ENCODE data around the gene CHML. TPM values are rescaled to one million over a fixed set of nuclear protein-coding genes. Genes with fewer than 3 reads are reported as not detected.

CHML gene
- total RNA-seq, 1 experiment from 2014 or later = 19.3 TPM

DNA sequence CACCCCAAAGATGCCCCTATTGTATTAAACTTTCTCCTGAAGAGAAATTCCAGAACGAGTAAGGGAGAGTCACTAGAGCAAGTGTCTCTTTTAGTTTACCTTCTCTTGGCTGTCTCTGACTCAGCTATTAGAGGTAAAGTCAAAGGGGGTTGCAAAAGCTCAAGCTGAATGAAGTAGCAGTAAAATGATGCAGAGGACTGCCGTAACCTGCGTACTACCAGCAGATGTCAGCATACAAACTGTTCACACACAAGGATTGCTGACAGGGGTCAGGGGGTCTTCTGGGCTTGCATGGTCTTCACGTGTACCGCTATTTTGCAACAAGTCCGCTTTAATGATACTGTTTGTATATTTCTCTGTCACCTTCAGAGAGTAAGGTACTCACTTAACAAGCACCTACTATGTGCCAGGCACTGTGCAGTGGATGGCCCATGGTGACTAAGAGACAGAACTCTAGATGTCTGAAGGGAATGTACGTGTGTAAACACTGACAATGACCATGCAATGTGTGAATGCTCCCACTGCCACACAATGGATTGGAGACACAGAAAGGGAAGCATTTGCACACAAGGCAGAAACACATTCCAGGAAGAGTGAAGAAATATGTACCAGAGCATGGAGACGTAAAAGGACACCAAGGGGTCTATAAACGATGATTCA, 34.9 kb downstream of the CHML start:
- intact Hi-C loops (cut with micrococcal nuclease; ENCODE audit: unreplicated experiment) = no loop called here
- POLR2A ChIA-PET = no interaction called here
- ATAC-seq (no peak), DNase-seq (ENCODE audit: low read depth, low spot score) (no peak)
- TF ChIP-seq CTCF (IDR thresholded peaks at IDR 0.05) (peak; percentile 77), POLR2AphosphoS5 (IDR thresholded peaks at IDR 0.05; ENCODE audit: low read depth, low read length) (no peak)
- CTCF ChIA-PET = interaction anchor here (0.6 to 0.8 kb wide), 2 partner anchors 18 to 85 kb away, joined by 3 read pairs; partner anchors contain the start of gene FH
- no peaks in the 10 kb centered on the region for H3K27me3 ChIP-seq (ENCODE audit: control insufficient read depth, insufficient read depth, low read length)
- BruUV-seq (replicated peaks) = no TSS peak
- peak overlapping the region; percentile 95 for H3K27ac ChIP-seq (ENCODE audit: low read length)
- no peak overlapping the region for H3K4me3 ChIP-seq (ENCODE audit: low read depth in 2 of 2, low read length in 2 of 2)
- H3K36me3 ChIP-seq (ENCODE audit: control insufficient read depth, insufficient read depth, low read length) = no peaks in the 10 kb centered on the region
- no peaks in the 10 kb centered on the region for H3K9me3 ChIP-seq (ENCODE audit: control insufficient read depth, insufficient read depth, low read depth, low read length)
- in situ Hi-C loops (cut with HindIII; ENCODE audit: low pct_unique_long_range_greater_than_20kb, low sequenced_read_pairs) = no loop called here
- H3K4me1 ChIP-seq (ENCODE audit: control insufficient read depth, insufficient read depth, low read length) = peaks cover 54% of the 10 kb centered on the region

GRCh38 chr1:241603731-241604245, 36.4 kb downstream of the CHML start:
- CTCF ChIA-PET = no interaction called here

GRCh38 chr1:241600496-241600901, 39.7 kb downstream of the CHML start:
- no peak for DNase-seq (ENCODE audit: low read depth, low spot score)
- POLR2A ChIA-PET = no interaction called here
- in situ Hi-C loops (cut with HindIII; ENCODE audit: low pct_unique_long_range_greater_than_20kb, low sequenced_read_pairs) (no loop called here), intact Hi-C loops (cut with micrococcal nuclease; ENCODE audit: unreplicated experiment) (no loop called here)
- CTCF ChIA-PET = no interaction called here
- no TSS peak for BruUV-seq (replicated peaks)
- no peak overlapping the region for H3K4me3 ChIP-seq (ENCODE audit: low read depth in 2 of 2, low read length in 2 of 2)
- H3K27ac ChIP-seq (ENCODE audit: low read length) = peak overlapping the region; percentile 51; the same call in 1 of the 2 replicates
- no peak for TF ChIP-seq CTCF (IDR thresholded peaks at IDR 0.05)
- TF ChIP-seq TCF7L2 (IDR thresholded peaks at IDR 0.05; ENCODE audit: low read depth, low read length) = no peak
- TF ChIP-seq, protein P1, sequence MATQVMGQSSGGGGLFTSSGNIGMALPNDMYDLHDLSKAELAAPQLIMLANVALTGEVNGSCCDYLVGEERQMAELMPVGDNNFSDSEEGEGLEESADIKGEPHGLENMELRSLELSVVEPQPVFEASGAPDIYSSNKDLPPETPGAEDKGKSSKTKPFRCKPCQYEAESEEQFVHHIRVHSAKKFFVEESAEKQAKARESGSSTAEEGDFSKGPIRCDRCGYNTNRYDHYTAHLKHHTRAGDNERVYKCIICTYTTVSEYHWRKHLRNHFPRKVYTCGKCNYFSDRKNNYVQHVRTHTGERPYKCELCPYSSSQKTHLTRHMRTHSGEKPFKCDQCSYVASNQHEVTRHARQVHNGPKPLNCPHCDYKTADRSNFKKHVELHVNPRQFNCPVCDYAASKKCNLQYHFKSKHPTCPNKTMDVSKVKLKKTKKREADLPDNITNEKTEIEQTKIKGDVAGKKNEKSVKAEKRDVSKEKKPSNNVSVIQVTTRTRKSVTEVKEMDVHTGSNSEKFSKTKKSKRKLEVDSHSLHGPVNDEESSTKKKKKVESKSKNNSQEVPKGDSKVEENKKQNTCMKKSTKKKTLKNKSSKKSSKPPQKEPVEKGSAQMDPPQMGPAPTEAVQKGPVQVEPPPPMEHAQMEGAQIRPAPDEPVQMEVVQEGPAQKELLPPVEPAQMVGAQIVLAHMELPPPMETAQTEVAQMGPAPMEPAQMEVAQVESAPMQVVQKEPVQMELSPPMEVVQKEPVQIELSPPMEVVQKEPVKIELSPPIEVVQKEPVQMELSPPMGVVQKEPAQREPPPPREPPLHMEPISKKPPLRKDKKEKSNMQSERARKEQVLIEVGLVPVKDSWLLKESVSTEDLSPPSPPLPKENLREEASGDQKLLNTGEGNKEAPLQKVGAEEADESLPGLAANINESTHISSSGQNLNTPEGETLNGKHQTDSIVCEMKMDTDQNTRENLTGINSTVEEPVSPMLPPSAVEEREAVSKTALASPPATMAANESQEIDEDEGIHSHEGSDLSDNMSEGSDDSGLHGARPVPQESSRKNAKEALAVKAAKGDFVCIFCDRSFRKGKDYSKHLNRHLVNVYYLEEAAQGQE (IDR thresholded peaks at IDR 0.05; ENCODE audit: insufficient read depth in 1 of 2, low read depth in 2 of 2, low read length in 1 of 2) = no peak
- no peak for TF ChIP-seq POLR2AphosphoS5 (IDR thresholded peaks at IDR 0.05; ENCODE audit: low read depth, low read length)
- TF ChIP-seq SIN3A (IDR thresholded peaks at IDR 0.05; ENCODE audit: borderline replicate concordance, insufficient read depth, low read depth, low read length) = no peak
- no peaks in the 10 kb centered on the region for H3K9me3 ChIP-seq (ENCODE audit: control insufficient read depth, insufficient read depth, low read depth, low read length)
- ATAC-seq = no peak
- H3K27me3 ChIP-seq (ENCODE audit: control insufficient read depth, insufficient read depth, low read length) = no peaks in the 10 kb centered on the region
- no peaks in the 10 kb centered on the region for H3K36me3 ChIP-seq (ENCODE audit: control insufficient read depth, insufficient read depth, low read length)
- H3K4me1 ChIP-seq (ENCODE audit: control insufficient read depth, insufficient read depth, low read length) = peaks cover 17% of the 10 kb centered on the region

More at GRCh38 chr1:241603731-241604245, 36.4 kb downstream of the CHML start:
- Histone ChIP-seq H3K27ac (ENCODE audit: low read length) (peak overlapping the region; percentile 95), H3K36me3 (ENCODE audit: control insufficient read depth, insufficient read depth, low read length) (no peaks in the 10 kb centered on the region), H3K9me3 (ENCODE audit: control insufficient read depth, insufficient read depth, low read depth, low read length) (no peaks in the 10 kb centered on the region), H3K4me3 (ENCODE audit: low read depth in 2 of 2, low read length in 2 of 2) (no peak overlapping the region), H3K4me1 (ENCODE audit: control insufficient read depth, insufficient read depth, low read length) (peaks cover 40% of the 10 kb centered on the region), H3K27me3 (ENCODE audit: control insufficient read depth, insufficient read depth, low read length) (no peaks in the 10 kb centered on the region)
- in situ Hi-C loops (cut with HindIII; ENCODE audit: low pct_unique_long_range_greater_than_20kb, low sequenced_read_pairs) = no loop called here
- intact Hi-C loops (cut with micrococcal nuclease; ENCODE audit: unreplicated experiment) = no loop called here
- peak; percentile 86 for TF ChIP-seq TCF7L2 (IDR thresholded peaks at IDR 0.05; ENCODE audit: low read depth, low read length)
- TF ChIP-seq POLR2AphosphoS5 (IDR thresholded peaks at IDR 0.05; ENCODE audit: low read depth, low read length) = peak; percentile 63; the same call in 1 of the 2 replicates
- TF ChIP-seq SIN3A (IDR thresholded peaks at IDR 0.05; ENCODE audit: borderline replicate concordance, insufficient read depth, low read depth, low read length) = no peak
- peak; percentile 82 for ATAC-seq
- no TSS peak for BruUV-seq (replicated peaks)
- no peak for DNase-seq (ENCODE audit: low read depth, low spot score)
- POLR2A ChIA-PET = no interaction called here

Measured in Panc1 (cell line).